SK-N-MC (cell line): ENCODE measurements around the gene MYO19.
"Not testable (repeated sequence)": the region's sequence is repeated elsewhere in the genome, so short reads cannot be mapped to it uniquely, and the experiment has no call there.

Source experiments
- EZH2 ChIP-seq: fragments of 200-600 bp; sonication (generic); IDR thresholded peaks from one replicate; pipeline ENCODE4 v1.6.1; 2017; ENCODE audit warnings: antibody characterized with exemption
- FOXP2 ChIP-seq: optimal IDR thresholded peaks from 2 replicates; pipeline ENCODE3; 2011; ENCODE audit warnings: mild to moderate bottlenecking, moderate library complexity; ENCODE audit not compliant: insufficient read depth; ENCODE audit errors: extremely low read length, control extremely low read depth
- POLR2AphosphoS5 ChIP-seq: IDR thresholded peaks from 2 replicates; pipeline ENCODE4 v1.6.1; 2012; ENCODE audit warnings: mild to moderate bottlenecking, low read depth, low read length, borderline replicate concordance

GRCh38 chr17:36484021-36484420 lies 50.6 kb downstream of the MYO19 start:
- TF ChIP-seq POLR2AphosphoS5, EZH2, FOXP2: not testable (repeated sequence)
